Prostate gland (tissue), 2 donors: ENCODE measurements around the gene GAREM1.

ENCODE experiments used
- CTCF ChIP-seq, 4 experiments: fragments of 200-600 bp in 2 of 4; fragments of 450-650 bp in 2 of 4; sonication (generic) in 2 of 4; IDR thresholded peaks; 1 replicate in 3 of 4; 2 replicates in 1 of 4; pipeline ENCODE4 v1.5.1; 2016 to 2019; ENCODE audit warnings: antibody characterized with exemption in 4 of 4, mild to moderate bottlenecking in 2 of 4, moderate library complexity in 2 of 4
- POLR2A ChIP-seq: fragments of 450-650 bp; IDR thresholded peaks from one replicate; pipeline ENCODE4 v1.6.1; 2016; ENCODE audit warnings: antibody characterized with exemption, mild to moderate bottlenecking
- POLR2AphosphoS5 ChIP-seq: sonication (generic); formaldehyde crosslinking; IDR thresholded peaks from one replicate; pipeline ENCODE4 v1.6.1; 2017; ENCODE audit warnings: antibody characterized with exemption

GRCh38 chr18:32440518-32440917 lies 30.2 kb downstream of the GAREM1 start:
- TF ChIP-seq POLR2A: no peak
- no peak for TF ChIP-seq CTCF (IDR thresholded peaks at IDR 0.05)
- no peak for TF ChIP-seq POLR2AphosphoS5
